Loucy (cell line): Measurements from ENCODE around the gene POU2F3.

ENCODE experiments used
- H2AFZ ChIP-seq: fragments of 200-600 bp; sonication (generic); 2 replicates; pipeline ENCODE4 v1.6.0; 2016; ENCODE audit warnings: antibody characterized with exemption, mild to moderate bottlenecking, low read length, moderate library complexity
- H3F3A ChIP-seq: fragments of 200-600 bp; 2 replicates; pipeline ENCODE4 v1.6.0; 2016; ENCODE audit warnings: antibody characterized with exemption, low read depth, mild to moderate bottlenecking
- H3K27me3 ChIP-seq: fragments of 200-600 bp; sonication (generic); 2 replicates; pipeline ENCODE4 v1.6.1; 2014; ENCODE audit warnings: low read length, mild to moderate bottlenecking; ENCODE audit not compliant: insufficient read depth, poor library complexity, severe bottlenecking
- H3K36me3 ChIP-seq: fragments of 200-600 bp; sonication (generic); 2 replicates; pipeline ENCODE4 v1.6.1; 2016; ENCODE audit warnings: low read length; ENCODE audit not compliant: insufficient read depth
- H3K4me1 ChIP-seq: fragments of 200-600 bp; sonication (generic); 2 replicates; pipeline ENCODE4 v1.5.1; 2014; ENCODE audit warnings: low read length, mild to moderate bottlenecking; ENCODE audit not compliant: insufficient read depth, poor library complexity, severe bottlenecking
- H3K4me2 ChIP-seq: fragments of 200-600 bp; sonication (generic); 2 replicates; pipeline ENCODE4 v1.6.0; 2014; ENCODE audit warnings: antibody characterized with exemption, low read length, low read depth, mild to moderate bottlenecking; ENCODE audit not compliant: poor library complexity, severe bottlenecking
- H3K4me3 ChIP-seq: fragments of 200-600 bp; sonication (generic); 2 replicates; pipeline ENCODE4 v1.5.1; 2014; ENCODE audit warnings: low read length, mild to moderate bottlenecking, mixed read lengths; ENCODE audit not compliant: poor library complexity, severe bottlenecking
- H3K79me2 ChIP-seq: fragments of 200-600 bp; sonication (generic); 2 replicates; pipeline ENCODE4 v1.6.1; 2014; ENCODE audit warnings: low read length; ENCODE audit not compliant: insufficient read depth
- H3K9ac ChIP-seq: fragments of 200-600 bp; sonication (generic); 2 replicates; pipeline ENCODE4 v1.6.0; 2014; ENCODE audit warnings: mild to moderate bottlenecking, low read depth, low read length, moderate library complexity; ENCODE audit not compliant: poor library complexity, severe bottlenecking
- H3K9me2 ChIP-seq: fragments of 200-600 bp; sonication (generic); replicated peaks from 2 replicates; pipeline ENCODE4 v1.6.1; 2016; ENCODE audit warnings: low read depth, low read length, mixed read lengths
- H3K9me3 ChIP-seq: fragments of 200-600 bp; sonication (generic); 2 replicates; pipeline ENCODE4 v1.6.1; 2014; ENCODE audit warnings: mild to moderate bottlenecking, antibody characterized with exemption, low read length, low read depth; ENCODE audit not compliant: insufficient read depth
- H4K20me1 ChIP-seq: fragments of 200-600 bp; sonication (generic); 2 replicates; pipeline ENCODE4 v1.6.0; 2014; ENCODE audit warnings: antibody characterized with exemption, low read length, mild to moderate bottlenecking; ENCODE audit not compliant: insufficient read depth, poor library complexity, severe bottlenecking
- CTCF ChIP-seq: fragments of 200-600 bp; sonication (generic); conservative IDR thresholded peaks from 2 replicates; pipeline ENCODE4 v1.5.1; 2014; ENCODE audit warnings: mild to moderate bottlenecking, antibody characterized with exemption, low read length
- EZH2phosphoT487 ChIP-seq: fragments of 200-600 bp; IDR thresholded peaks from 2 replicates; pipeline ENCODE4 v1.6.1; 2018; ENCODE audit warnings: antibody characterized with exemption, mild to moderate bottlenecking, moderate library complexity, borderline replicate concordance

Gene POU2F3

GRCh38 chr11:120307476-120307875 is 67.5 kb downstream of the POU2F3 start:
- no peak overlapping the region for H3K4me2 ChIP-seq
- H3K27me3 ChIP-seq, result no peaks in the 10 kb centered on the region
- no peak overlapping the region for H3K9ac ChIP-seq
- no peaks in the 10 kb centered on the region for H3K9me2 ChIP-seq
- TF ChIP-seq CTCF (no peak), EZH2phosphoT487 (no peak)
- no peaks in the 10 kb centered on the region for H4K20me1 ChIP-seq
- H3F3A ChIP-seq, result no peaks in the 10 kb centered on the region
- H3K4me3 ChIP-seq, result no peak overlapping the region
- H3K4me1 ChIP-seq, result no peaks in the 10 kb centered on the region
- no peaks in the 10 kb centered on the region for H3K9me3 ChIP-seq
- no peak overlapping the region for H2AFZ ChIP-seq
- no peaks in the 10 kb centered on the region for H3K79me2 ChIP-seq
- no peaks in the 10 kb centered on the region for H3K36me3 ChIP-seq

- TF ChIP-seq EZH2phosphoT487 (no peak), CTCF (no peak)
- no peaks in the 10 kb centered on the region for H3K9me2 ChIP-seq
- no peak overlapping the region for H3K9ac ChIP-seq
- no peaks in the 10 kb centered on the region for H3K79me2 ChIP-seq
- H3K4me2 ChIP-seq, result no peak overlapping the region
- H3K4me3 ChIP-seq, result no peak overlapping the region
- no peaks in the 10 kb centered on the region for H3K4me1 ChIP-seq
- H3K36me3 ChIP-seq, result no peaks in the 10 kb centered on the region
- no peak overlapping the region for H2AFZ ChIP-seq
- H3K9me3 ChIP-seq, result no peaks in the 10 kb centered on the region
- H3F3A ChIP-seq, result no peaks in the 10 kb centered on the region
- no peaks in the 10 kb centered on the region for H4K20me1 ChIP-seq
- H3K27me3 ChIP-seq, result no peaks in the 10 kb centered on the region
These were observed 68.1 kb downstream of the POU2F3 start for GRCh38 chr11:120308081-120308480.

- H3K9ac ChIP-seq, result no peak overlapping the region
- no peaks in the 10 kb centered on the region for H3K79me2 ChIP-seq
- TF ChIP-seq CTCF, result no peak
- TF ChIP-seq EZH2phosphoT487, result no peak
- no peaks in the 10 kb centered on the region for H3K9me3 ChIP-seq
- no peaks in the 10 kb centered on the region for H4K20me1 ChIP-seq
- H3F3A ChIP-seq, result no peaks in the 10 kb centered on the region
- no peaks in the 10 kb centered on the region for H3K9me2 ChIP-seq
- no peaks in the 10 kb centered on the region for H3K4me1 ChIP-seq
- no peaks in the 10 kb centered on the region for H3K36me3 ChIP-seq
- no peak overlapping the region for H3K4me3 ChIP-seq
- H3K4me2 ChIP-seq, result no peak overlapping the region
- H3K27me3 ChIP-seq, result no peaks in the 10 kb centered on the region
- no peak overlapping the region for H2AFZ ChIP-seq
These were observed 70.9 kb downstream of the POU2F3 start for GRCh38 chr11:120310870-120311269.
